Stimulated activated CD8-positive, alpha-beta memory T cell treated with anti-CD3 and anti-CD28 coated beads, Interleukin-15, amount 100 ng/mL, for 48 hours (primary cell): ENCODE data around the gene RHOV.

ENCODE experiments used
- DNase-seq, 2 donors: peaks; one replicate each; pipeline ENCODE4 v3.0.0-alpha.2; 2020; ENCODE audit warnings: low read depth in 2 of 2

RHOV gene

DNA sequence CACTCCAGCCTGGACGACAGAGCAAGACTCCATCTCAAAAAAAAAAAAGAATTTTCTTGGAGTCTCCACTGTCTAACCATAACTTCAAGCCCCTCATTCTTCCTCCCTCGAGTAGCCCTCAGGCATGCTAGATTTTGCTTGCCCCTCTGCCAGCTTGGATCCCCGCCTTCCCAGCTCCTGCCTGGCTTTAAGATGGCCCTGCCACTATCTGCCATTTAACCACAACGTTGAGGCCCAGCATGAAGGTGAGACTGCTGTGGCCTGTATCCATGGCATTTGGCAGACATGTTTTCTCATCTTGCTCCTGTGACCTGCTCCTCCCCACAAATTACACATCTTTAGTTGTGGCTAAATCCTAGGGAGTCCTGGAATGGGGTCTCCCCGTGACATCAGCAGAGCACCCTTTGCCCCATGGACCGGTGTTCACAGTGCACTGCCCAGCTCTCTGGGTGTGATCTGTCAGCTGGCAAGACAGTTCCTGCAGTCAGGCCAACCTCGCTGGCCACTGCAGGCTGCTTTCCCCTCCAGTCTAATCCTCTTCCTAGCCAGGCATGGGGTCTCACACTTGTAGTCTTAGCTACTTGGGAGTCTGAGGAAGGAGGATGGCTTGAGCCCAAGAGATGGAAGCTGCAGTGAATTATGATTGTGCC lies 30.6 kb upstream of the RHOV start:
- no peak for DNase-seq

DNA sequence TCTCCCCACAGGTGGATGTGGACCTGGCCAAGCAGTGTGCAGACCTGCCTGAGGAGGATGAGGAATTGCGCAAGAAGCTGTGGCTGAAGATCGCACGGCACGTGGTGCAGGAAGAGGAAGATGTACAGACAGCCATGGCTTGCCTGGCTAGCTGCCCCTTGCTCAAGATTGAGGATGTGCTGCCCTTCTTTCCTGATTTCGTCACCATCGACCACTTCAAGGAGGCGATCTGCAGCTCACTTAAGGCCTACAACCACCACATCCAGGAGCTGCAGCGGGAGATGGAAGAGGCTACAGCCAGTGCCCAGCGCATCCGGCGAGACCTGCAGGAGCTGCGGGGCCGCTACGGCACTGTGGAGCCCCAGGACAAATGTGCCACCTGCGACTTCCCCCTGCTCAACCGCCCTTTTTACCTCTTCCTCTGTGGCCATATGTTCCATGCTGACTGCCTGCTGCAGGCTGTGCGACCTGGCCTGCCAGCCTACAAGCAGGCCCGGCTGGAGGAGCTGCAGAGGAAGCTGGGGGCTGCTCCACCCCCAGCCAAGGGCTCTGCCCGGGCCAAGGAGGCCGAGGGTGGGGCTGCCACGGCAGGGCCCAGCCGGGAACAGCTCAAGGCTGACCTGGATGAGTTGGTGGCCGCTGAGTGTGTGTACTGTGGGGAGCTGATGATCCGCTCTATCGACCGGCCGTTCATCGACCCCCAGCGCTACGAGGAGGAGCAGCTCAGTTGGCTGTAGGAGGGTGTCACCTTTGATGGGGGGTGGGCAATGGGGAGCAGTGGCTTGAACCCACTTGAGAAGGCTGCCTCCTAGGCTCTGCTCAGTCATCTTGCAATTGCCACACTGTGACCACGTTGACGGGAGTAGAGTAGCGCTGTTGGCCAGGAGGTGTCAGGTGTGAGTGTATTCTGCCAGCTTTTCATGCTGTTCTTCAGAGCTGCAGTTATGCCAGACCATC lies 28.8 kb upstream of the RHOV start:
- no peak for DNase-seq

DNA sequence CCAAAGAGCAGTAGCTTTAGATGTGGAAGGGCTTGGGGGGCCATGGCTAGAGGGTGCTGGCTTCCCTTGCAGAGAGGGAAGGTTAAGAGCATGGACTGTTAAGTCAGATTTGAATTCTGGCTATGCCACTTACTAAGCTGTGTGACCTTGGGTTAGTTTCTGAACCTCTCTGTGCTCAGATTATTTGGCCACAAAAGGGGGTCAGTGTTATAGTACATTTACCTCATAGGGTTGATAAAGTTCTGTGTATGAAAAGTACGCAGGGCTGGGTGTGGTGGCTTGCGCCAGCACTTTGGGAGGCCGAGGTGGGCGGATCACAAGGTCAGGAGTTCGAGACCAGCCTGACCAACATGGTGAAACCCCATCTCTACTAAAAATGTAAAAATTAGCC lies 27.0 kb upstream of the RHOV start:
- no peak for DNase-seq

DNA sequence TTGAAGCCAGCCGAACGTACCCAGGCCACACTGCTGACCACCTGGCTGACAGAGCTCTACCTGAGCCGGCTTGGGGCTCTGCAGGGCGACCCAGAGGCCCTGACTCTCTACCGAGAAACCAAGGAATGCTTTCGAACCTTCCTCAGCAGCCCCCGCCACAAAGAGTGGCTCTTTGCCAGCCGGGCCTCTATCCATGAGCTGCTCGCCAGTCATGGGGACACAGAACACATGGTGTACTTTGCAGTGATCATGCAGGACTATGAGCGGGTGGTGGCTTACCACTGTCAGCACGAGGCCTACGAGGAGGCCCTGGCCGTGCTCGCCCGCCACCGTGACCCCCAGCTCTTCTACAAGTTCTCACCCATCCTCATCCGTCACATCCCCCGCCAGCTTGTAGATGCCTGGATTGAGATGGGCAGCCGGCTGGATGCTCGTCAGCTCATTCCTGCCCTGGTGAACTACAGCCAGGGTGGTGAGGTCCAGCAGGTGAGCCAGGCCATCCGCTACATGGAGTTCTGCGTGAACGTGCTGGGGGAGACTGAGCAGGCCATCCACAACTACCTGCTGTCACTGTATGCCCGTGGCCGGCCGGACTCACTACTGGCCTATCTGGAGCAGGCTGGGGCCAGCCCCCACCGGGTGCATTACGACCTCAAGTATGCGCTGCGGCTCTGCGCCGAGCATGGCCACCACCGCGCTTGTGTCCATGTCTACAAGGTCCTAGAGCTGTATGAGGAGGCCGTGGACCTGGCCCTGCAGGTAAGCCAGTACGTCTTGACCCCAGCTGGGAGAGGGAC lies 26.4 kb upstream of the RHOV start:
- no peak for DNase-seq

DNA sequence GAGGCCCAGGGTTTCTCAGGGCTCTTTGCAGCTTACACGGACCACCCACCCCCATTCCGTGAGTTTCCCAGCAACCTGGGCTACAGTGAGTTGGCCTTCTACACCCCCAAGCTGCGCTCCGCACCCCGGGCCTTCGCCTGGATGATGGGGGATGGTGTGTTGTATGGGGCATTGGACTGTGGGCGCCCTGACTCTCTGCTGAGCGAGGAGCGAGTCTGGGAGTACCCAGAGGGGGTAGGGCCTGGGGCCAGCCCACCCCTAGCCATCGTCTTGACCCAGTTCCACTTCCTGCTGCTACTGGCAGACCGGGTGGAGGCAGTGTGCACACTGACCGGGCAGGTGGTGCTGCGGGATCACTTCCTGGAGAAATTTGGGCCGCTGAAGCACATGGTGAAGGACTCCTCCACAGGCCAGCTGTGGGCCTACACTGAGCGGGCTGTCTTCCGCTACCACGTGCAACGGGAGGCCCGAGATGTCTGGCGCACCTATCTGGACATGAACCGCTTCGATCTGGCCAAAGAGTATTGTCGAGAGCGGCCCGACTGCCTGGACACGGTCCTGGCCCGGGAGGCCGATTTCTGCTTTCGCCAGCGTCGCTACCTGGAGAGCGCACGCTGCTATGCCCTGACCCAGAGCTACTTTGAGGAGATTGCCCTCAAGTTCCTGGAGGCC lies 25.6 kb upstream of the RHOV start:
- DNase-seq, result no peak

DNA sequence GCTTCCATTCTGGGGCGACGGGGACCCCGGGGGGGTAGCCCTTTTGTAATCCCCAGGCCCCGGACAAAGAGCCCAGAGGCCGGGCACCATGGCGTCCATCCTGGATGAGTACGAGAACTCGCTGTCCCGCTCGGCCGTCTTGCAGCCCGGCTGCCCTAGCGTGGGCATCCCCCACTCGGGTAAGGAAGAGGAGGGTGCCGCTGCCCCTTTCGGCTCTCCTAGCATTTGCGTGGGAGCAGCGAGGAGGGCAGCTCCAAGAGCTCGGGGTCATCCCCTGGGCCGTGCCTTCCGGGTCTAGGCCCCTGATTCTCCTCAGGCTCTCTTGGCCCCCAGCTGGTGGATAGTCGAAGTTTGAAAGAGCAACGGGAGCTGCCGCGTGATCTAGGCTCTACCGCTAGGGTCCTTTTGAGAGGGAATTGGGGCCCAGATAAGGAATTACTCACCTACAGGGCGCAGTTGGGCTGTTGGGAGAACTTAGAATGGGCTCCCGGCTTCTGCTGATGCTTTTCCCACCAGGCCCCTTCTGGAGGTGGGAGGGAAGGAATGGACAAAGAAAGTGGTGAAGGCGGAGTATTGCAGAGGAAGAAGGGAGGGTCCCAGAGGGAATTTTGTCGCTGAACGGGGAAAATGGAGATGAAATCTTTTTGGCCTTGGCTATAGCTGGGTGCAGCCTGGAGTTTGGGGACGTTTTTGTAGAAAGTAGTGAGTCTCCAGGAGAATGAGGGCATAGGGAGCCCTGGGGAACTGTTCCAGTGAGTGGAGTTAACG lies 20.8 kb upstream of the RHOV start:
- DNase-seq, result peak; percentile 46 to 50

DNA sequence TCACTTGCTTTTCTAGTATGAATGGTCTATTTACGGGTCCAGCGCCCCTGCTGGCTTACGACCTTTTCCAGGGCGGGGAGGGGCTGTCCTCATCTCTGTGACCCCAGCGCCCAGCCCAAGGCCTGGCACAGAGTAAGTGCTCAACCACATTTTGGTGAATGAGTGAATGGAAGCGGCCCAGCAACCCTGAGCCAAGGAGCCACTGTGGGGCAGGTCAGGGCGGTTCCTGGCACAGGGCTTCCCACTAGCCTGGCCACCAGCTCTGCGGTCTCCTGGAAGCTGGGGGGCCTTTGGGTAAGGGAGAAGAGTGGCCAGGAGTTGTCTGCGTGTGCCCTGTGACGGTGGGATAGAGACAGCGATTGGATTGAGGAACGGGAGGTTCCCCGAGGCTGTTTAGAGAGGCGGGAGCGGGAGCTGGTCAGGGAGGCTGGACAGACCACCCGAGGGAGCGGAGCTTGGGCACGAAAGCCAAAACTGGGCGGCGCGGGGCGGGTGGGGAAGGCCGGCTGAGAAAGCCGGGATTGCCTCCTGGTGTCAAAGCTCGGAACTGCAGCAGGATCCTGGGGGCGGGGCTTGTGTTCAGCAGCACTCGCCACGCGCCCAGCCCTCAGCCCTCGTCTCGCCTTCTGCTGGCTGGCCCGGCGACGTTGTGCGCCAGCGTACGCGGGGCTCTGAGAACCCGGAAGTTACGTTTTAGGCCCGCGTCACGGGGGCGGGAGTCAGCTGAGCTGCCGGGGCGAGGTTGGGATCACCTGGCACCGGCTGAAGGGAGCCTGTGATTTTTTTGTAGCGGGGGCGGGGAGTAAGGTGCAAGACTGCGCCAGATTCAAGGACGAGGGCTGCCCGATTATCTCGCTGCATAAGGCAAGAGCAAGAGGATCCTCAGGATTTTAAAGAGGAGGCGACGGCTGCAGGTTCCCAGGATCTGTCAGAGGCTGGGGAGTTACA lies 20.0 kb upstream of the RHOV start, which contains the start of gene VPS18:
Gene VPS18, plus strand, starts transcription at position 718 of the 948 bp plus-strand sequence. CDS start 319 bp downstream, outside the sequence.
- DNase-seq, result peak; percentile 97 to 98

DNA sequence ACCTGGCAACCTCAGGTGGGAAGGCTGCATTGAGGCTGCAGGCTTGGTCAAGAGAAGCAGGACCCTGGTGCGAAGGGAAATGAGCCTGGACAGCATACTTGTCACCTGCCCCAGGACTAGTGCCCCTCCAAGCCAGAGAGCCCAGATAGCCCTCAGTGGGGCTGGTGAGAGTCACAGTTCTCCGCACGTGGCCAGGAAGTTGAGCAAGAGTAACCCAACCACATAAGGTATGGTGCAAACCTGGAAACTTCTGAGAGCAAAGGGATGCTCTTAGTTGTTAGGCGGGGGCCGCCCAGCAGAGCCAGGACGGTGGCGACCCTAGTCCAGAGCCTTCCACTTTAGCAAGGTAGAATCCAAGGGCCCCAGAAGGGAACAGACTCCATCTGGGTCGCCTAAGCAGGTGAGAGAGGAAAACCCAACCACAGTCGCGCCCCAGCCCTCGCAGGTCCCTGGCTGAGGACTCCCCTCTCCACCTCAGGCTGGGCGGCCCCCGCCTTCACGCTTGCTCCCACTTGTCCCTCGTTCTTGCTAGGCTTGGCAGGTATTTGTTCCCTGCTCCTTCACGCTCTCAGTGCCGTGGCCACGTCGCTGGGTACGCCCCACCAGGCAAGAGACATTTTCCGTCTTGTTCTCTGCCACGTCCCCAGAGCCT lies 19.1 kb upstream of the RHOV start:
- no peak for DNase-seq

DNA sequence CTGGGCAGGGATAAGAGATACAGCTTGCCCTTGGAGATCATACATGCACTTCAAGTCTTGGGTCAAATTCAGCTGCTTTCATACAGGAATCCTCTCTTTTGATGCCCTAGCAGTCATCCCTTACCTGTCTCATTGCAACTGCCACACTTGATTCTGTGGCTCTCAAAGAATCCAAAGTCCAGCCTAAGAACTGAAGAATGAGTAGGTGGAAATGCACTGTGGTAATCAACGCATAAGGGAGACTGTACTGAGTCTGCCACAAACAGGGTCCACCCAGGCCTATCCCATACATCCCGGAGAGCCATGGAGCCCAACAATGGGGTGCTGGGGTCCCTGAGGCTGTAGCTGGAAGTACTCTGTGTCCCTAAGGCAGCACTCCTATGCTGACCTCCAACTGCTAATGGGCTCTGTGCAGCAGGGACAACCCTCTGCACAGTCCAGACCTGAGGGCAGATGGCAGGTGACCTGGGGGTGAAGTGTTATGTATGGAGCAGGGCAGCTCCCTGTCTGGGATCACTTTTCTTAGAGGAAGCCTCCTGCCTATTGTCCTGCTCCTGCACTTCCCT lies 18.5 kb upstream of the RHOV start:
- no peak for DNase-seq

DNA sequence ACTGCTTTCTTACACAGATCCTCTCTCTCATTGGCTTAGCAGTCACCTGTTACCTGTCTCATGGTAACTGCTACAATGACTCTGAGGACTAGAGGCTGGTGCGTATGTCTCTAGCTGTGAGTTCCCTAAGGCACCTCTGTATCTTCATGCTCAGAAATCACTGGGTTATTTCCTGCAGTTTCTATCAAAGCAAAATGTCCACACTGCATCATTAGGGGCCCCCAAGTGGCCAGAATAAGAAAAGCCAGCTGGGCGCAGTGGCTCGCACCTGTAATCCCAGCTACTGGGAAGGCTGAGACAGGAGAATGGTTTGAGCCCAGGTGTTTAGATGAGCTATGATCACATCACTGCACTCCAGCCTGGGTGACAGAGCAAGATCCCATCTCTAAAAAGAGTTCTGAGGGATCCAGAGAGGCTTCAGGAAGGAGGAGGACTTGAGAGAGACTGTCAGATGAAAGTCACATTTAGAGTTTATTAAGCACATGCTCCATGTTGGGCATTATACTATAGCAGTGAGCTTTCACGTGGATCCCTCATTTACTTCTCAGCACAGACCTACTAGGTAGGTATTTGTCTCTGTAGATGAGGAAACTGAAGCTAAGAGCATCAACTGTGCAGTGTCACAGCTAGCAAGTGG lies 17.9 kb upstream of the RHOV start:
- DNase-seq, result no peak

DNA sequence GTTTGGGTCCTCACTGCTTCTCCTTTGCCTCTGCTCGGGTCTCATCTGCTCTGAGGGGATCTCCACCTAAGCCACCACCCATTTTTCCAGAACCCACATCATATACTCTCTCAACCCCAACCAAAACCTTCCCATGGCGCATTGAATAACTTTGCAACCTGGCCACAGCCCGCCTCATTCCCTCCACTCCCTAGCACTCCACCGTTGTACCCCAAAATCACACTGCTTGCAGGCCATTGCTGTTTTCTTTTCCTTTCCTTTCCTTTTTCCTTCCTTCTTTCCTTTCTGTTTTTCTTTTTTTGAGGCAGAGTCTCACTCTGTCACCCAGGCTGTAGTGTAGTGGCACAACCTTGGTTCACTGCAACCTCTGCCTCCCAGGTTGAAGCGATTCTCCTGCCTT lies 17.1 kb upstream of the RHOV start:
- DNase-seq, result no peak

DNA sequence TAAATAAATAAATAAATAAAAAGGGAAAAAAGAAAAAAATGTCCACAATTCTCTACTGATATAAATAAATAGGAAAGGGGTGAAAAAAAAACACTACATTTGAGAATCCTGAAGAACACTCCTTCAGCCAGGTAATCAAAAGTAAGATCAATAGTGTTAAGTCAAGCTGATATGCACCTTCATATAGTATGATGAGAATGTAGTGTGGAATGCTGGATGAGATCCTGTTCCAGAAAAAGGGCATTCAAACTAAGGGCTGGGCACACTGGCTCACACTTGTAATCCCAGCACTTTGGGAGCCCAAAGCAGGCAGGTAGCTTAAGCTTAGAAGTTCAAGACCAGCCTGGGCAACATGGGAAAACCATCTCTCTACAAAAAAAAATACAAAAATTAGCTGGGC lies 15.1 kb upstream of the RHOV start:
- DNase-seq, result no peak

DNA sequence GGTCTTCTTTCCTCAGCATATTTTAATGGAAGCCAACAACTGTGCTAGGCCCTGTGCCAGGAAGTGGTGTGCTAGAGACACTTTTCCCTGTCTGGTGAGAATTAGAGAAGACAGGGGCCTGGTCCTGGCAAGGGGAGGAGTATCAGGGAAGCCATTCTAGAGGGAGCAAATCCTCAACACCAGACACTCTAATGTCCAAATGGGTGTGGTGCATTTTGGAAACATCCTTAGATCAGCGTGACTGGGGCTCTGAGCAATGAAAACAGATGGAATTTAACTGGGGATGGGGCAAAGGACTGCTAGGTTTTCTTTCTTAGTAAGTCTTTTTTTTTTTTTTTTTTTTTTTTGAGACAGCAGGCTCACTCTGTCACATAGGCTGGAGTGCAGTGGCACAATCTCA lies 12.6 kb upstream of the RHOV start:
- DNase-seq, result no peak

DNA sequence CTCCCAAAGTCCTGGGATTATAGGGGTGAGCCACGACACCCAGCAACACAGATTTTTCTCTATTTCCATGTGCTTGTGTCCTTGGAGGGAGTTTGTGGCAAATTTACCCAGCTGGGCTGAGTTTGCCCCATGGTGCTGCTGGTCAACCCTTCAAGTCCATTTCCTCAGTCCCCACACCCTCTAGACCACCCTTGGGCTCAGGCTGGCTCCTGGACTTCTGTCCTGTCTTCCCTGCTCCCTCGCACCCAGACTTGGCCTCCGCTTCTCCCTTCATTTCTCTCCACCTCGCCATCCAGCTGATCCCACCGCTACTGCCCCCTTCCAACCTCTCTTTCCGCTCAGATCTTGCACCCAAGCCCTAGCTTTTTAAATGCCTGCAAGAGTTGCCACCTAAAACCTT lies 7.3 kb upstream of the RHOV start:
- DNase-seq, result no peak

DNA sequence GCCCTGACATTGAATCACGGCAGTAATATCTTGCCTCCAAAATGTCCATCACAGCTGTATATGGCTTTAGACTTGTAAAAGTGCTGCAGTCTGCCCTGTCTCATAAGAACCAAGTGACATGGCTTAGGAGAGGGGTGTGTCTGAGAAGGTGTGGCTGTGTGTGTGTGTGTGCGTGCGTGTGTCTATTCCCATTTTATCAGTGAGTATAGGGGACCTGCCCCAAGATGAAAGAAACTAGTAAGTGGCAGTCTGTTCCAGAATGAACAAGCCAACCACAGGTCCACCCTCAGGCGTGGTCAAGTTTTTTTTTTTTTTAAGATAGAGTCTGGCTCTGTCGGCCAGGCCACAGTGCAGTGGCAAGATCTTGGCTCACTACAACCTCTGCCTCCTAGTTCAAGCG lies 5.6 kb upstream of the RHOV start:
- DNase-seq, result no peak

DNA sequence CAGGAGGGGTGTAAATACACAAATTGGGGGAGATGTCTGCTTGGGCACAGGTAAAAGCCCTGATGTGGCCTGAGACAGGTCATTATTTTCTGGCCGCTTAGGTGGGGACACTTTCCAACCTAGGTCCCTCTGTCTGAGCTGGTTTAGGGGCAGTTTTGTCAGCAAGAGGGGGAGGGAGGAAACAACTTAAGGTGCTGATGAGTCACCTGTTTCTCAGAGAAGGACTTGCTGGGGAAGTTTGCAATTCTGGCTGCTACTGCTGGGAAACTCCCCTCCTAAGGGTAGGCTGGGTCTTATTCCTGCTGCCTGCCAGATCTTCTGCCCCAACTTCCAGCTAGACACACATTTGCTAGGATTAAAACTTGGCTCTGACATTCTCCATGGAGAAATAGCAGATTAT lies 4.8 kb upstream of the RHOV start:
- no peak for DNase-seq

DNA sequence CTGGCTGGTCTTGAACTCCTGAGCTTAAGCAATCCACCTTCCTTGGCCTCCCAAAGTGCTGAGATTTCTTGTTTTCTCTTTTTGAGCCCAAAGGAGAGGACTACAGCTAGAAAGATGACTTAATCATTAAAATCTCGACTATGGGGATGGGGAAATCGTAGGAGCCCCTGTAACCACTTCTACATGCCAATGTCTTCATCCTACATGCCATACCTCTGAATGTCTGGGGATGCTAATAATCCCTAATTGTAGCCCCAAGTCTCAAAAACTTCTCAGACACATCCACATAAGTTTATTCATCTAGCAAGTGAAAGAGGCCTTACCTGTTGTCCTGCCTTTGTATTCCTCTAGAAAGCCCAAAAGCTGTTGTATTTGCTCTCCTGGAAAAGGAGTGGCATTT lies 3.7 kb upstream of the RHOV start:
- no peak for DNase-seq

DNA sequence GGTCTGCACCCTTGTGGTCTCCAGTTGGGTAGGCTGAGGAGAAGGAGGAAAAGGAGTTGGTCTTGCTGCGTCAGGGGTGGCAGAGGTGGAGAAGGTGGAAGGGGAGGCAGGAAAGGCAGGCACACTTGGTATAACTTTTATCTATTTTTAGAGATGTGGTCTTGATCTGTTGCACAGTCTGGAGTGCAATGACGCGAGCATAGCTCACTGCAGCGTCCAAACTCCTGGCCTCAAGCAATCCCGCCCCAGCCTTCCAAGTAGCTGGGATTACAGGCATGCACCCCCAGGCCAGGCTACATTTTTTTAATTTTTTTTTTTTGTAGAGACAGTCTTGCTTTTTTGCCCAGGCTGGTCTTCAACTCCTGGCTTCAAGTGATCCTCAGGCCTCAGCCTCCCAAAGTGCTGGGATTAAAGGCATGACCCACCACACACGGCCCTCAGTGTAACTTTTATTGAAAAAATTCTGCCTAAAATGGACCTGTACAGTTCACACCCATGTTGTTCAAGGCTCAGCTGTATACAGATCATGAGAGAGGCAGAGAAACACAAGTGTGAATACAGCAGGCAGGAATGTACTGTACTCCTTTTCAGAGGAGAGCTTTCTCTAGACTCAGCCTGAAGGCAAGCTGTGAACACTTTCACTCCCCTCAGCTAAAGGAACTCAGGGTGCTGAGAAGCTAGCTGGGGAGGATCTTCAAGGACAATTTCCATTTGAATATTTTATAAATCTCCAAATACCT lies 2.1 kb upstream of the RHOV start:
- no peak for DNase-seq
